HG03175 (cell line): ENCODE data around the gene COCH.
A peak's percentile ranks its signal among the peaks of the same experiment; 100 is the strongest.
"Not testable (repeated sequence)": the region's sequence is repeated elsewhere in the genome, so short reads cannot be mapped to it uniquely, and the experiment has no call there.

Experiments
- ATAC-seq: cut with Tn5 transposase; IDR thresholded peaks from one replicate; pipeline ENCODE4 v1.9.1; 2021; ENCODE audit warnings: mild to moderate bottlenecking, moderate library complexity; ENCODE audit not compliant: unreplicated experiment

COCH gene

GRCh38 chr14:30874999-30875787 lies 834 bp downstream of the COCH start:
- peak; percentile 36 for ATAC-seq

DNA sequence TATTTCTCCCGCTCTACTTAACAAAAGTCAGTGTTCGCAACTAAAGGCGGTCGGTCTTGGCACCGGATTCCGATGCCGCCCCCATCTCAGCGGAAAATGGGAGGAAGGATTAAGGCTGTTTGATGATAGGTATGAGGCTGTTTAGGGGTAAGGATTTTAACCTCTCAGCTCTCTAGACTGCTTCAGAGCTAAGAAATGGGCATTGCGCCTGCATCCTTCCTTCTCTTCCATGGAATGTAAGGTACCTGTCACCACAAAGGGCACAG lies 1.4 kb downstream of the COCH start:
- ATAC-seq: no peak

GRCh38 chr14:30876692-30877091 lies 2.3 kb downstream of the COCH start:
- no peak for ATAC-seq

DNA sequence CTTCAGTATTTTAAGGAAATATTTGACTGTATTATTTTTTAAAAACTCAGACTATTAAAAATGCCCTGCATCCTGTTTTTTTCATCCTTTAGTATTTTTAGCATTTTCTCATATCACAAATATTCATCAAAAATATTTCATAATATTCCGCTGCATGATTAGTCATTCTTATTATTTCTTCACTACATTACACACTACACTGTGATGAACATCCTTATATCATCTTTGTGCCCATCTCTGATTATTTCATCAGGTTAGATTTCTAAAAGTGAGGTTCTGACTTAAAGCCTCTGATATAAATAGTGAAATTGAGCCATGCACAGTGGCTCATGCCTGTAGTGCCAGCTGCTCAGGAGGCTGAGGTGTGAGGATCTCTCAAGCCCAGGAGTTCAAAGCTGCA lies 8.1 kb downstream of the COCH start:
- ATAC-seq: no peak

GRCh38 chr14:30883508-30884294 lies 9.3 kb downstream of the COCH start:
- ATAC-seq: peak; percentile 47

- ATAC-seq: no peak
These were observed 10.5 kb downstream of the COCH start for GRCh38 chr14:30884901-30885300.

DNA sequence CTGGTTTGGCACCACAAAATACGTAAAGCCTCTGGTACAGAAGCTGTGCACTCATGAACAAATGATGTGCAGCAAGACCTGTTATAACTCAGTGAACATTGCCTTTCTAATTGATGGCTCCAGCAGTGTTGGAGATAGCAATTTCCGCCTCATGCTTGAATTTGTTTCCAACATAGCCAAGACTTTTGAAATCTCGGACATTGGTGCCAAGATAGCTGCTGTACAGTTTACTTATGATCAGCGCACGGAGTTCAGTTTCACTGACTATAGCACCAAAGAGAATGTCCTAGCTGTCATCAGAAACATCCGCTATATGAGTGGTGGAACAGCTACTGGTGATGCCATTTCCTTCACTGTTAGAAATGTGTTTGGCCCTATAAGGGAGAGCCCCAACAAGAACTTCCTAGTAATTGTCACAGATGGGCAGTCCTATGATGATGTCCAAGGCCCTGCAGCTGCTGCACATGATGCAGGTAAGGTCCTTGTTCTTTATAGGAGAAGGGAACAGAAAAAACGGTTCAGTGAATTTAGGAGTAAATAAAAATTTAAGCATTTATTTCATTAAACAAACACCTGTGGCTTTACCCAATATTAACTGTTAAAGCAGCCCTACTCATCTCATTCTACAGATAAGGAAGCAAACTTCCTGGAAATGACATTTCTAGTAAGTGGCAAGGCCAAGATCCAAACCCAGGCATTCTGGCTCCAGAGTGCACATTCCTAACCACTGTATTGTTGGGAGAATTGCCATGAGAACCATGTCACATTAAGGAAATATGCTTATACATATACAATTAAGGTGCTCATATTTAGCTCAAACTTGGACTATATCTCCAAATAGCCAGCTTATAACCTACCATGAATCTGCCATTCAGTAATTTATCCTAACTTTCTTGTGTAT lies 11.7 kb downstream of the COCH start:
- ATAC-seq: no peak

GRCh38 chr14:30888480-30889243 lies 14.3 kb downstream of the COCH start:
- no peak for ATAC-seq

GRCh38 chr14:30889244-30889594 lies 14.9 kb downstream of the COCH start:
- no peak for ATAC-seq

- ATAC-seq: no peak
These were observed 19.5 kb downstream of the COCH start for GRCh38 chr14:30893819-30894218.

GRCh38 chr14:30894923-30895515 lies 20.7 kb downstream of the COCH start:
- no peak for ATAC-seq

- no peak for ATAC-seq
These were observed 22.1 kb downstream of the COCH start for GRCh38 chr14:30896435-30896834.

- not testable (repeated sequence) for ATAC-seq
These were observed 22.8 kb downstream of the COCH start for GRCh38 chr14:30897121-30897520.

DNA sequence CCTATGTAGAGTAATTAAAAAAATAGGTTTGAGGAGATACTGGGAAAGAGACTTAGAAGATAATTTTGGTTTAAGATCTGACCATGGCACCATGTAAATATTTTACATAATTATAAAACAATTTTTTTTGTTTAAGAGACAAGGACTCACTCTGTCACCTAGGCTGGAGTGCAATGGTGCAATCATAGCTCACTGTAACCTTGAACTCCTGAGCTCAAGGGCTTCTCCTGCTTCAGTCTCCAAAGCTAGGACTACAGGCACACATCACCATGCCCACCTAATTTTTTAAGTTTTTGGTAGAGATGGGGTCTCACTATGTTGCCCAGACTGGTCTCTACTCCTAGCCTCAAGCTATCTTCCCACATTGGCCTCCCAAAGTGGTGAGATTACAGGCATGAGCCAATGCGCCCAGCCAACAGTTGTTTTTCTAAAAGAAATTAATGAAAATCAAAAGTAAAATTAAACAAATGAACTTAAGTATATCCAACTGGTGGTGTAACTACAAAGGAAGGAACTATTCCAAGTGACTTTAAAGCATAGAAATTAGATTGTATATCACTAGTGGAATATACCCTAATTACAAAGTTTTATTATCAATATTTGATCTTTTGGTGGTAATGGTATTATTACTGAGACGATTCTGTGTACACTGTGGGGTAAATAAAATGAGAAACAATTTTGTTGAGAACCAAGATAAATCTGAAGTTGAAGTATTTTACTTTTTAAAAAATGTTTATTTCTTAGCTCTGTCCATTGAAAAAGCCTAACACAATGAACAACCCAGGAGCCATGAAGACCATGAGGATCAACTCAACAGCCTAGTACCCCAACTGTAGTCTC lies 29.1 kb downstream of the COCH start:
- ATAC-seq: no peak

DNA sequence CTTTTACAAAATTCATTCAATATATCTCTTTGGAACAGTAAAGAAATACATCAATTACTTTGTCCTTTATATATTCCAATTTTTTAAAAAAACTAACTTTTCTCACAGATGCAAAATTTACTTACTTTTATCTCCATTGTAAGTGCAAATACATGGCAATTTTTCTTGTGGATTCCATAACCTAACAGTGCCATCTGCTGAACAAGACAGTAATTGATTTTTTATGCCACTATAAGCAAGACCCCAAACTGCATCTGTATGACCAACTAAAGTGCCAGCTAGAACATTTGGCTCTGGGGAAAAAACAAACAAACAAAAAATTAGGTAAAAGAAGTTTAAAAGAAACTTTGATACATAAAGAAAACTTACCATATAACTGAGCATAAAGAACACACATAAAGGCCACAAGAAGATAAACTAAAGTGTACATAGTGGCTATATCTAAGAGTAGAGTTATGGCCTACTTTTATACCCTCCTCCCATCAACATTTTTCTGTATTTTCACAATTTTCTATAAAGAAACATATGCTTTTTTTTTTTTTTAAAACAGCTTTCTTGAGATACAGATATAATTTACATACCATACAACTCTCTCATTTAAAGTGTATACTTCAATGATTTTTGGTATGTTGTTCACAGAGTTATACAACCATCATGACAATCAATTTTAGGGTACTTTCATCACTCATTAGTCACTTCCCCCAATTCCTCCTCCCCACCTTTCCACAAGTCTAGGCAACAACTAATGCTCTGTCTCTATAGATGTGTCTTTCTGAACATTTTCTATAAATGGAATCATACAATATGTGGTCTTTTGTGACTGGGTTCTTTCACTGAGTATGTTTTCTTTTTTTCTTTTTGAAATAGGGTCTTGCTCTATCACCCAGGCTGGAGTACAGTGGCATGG lies 32.6 kb downstream of the COCH start:
- no peak for ATAC-seq

DNA sequence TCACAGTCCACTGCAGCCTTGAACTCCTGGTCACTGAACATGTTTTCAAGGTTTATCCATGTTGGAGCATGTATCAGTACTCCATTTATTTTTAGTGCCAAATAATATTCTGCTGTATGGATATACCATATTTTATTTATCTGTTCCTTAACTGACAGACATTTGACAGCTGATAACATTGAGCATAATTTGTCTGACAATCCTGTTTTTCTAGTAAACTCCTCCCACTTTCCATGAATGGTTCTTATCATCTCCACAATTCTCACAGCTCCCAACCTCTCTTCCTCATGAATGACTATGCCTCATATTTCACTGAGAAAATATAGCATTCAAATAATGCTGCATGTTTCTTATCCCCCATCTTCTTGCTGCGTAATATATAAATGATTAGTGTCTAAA lies 33.3 kb downstream of the COCH start:
- no peak for ATAC-seq

DNA sequence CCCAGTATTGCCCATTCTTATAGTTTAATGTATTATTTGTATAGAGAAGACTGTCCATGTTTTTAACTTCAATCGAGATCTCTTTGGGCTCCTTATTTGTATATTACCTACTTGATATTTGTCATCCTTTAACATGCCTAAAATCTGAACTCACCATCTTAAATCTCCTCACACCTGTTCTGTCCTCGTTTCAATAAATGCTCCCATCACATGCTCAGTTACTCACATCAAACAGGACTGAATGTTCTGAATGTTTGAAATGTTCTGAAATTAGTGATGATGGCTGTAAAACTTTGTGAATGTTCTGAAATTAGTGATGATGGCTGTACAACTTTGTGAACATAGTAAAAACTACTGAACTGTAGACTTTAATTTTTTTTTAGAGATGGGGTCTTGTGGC lies 34.5 kb downstream of the COCH start:
- no peak for ATAC-seq

GRCh38 chr14:30914812-30915211 lies 40.5 kb downstream of the COCH start:
- no peak for ATAC-seq

- ATAC-seq: no peak
These were observed 41.2 kb downstream of the COCH start for GRCh38 chr14:30915596-30915995.
